SK-N-SH treated with all-trans-retinoic acid at 6 μM for 48 hours (cell line): ENCODE data around the gene GCC2.

Source experiments
- ARNTL ChIP-seq: fragments of 450-650 bp; formaldehyde crosslinking; IDR thresholded peaks from 2 replicates; pipeline ENCODE4 v1.5.0; 2020; ENCODE audit warnings: low read depth, mild to moderate bottlenecking, moderate library complexity, borderline replicate concordance
- BACH2 ChIP-seq: fragments of 250-450 bp; sonication (Bioruptor Pico); IDR thresholded peaks from 2 replicates; pipeline ENCODE4 v1.9.0; 2021; ENCODE audit warnings: mild to moderate bottlenecking, borderline replicate concordance
- CSDC2 ChIP-seq: fragments of 250-450 bp; sonication (Bioruptor Pico); IDR thresholded peaks from 2 replicates; pipeline ENCODE4 v1.5.0; 2020; ENCODE audit warnings: mild to moderate bottlenecking, moderate library complexity
- CSRNP3 ChIP-seq: fragments of 250-450 bp; sonication (Bioruptor Pico); IDR thresholded peaks from 2 replicates; pipeline ENCODE4 v1.5.1; 2021; ENCODE audit warnings: mild to moderate bottlenecking, moderate library complexity
- ESRRG ChIP-seq: fragments of 250-450 bp; sonication (Bioruptor Pico); IDR thresholded peaks from 2 replicates; pipeline ENCODE4 v1.6.1; 2021; ENCODE audit warnings: mild to moderate bottlenecking
- RARB ChIP-seq: fragments of 250-450 bp; sonication (Bioruptor Pico); IDR thresholded peaks from 2 replicates; pipeline ENCODE4 v1.8.0; 2021; ENCODE audit warnings: mild to moderate bottlenecking, moderate library complexity
- TCF4 ChIP-seq: fragments of 250-450 bp; sonication (Bioruptor Pico); IDR thresholded peaks from 2 replicates; pipeline ENCODE4 v1.8.0; 2021; ENCODE audit warnings: mild to moderate bottlenecking, moderate library complexity, borderline replicate concordance
- ZFP3 ChIP-seq: fragments of 250-450 bp; sonication (Bioruptor Pico); IDR thresholded peaks from 2 replicates; pipeline ENCODE4 v1.5.0; 2020; ENCODE audit warnings: mild to moderate bottlenecking, moderate library complexity
- ZFP30 ChIP-seq: fragments of 450-650 bp; formaldehyde crosslinking; IDR thresholded peaks from 2 replicates; pipeline ENCODE4 v1.5.0; 2022; ENCODE audit warnings: mild to moderate bottlenecking, moderate library complexity
- TF ChIP-seq, protein P1 (sequence below): fragments of 250-450 bp; sonication (Bioruptor Pico); IDR thresholded peaks from 2 replicates; pipeline ENCODE4 v1.8.0; 2020; ENCODE audit warnings: mild to moderate bottlenecking, moderate library complexity, borderline replicate concordance

GRCh38 chr2:108555572-108555971, 106.6 kb downstream of the GCC2 start:
- TF ChIP-seq TCF4 (CRISPR knock-in tag) = no peak
- TF ChIP-seq, protein P1, sequence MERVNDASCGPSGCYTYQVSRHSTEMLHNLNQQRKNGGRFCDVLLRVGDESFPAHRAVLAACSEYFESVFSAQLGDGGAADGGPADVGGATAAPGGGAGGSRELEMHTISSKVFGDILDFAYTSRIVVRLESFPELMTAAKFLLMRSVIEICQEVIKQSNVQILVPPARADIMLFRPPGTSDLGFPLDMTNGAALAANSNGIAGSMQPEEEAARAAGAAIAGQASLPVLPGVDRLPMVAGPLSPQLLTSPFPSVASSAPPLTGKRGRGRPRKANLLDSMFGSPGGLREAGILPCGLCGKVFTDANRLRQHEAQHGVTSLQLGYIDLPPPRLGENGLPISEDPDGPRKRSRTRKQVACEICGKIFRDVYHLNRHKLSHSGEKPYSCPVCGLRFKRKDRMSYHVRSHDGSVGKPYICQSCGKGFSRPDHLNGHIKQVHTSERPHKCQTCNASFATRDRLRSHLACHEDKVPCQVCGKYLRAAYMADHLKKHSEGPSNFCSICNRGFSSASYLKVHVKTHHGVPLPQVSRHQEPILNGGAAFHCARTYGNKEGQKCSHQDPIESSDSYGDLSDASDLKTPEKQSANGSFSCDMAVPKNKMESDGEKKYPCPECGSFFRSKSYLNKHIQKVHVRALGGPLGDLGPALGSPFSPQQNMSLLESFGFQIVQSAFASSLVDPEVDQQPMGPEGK = no peak
- TF ChIP-seq BACH2 = no peak
- TF ChIP-seq ZFP3 (CRISPR knock-in tag) = no peak
- TF ChIP-seq RARB (CRISPR knock-in tag) = no peak
- TF ChIP-seq ESRRG (CRISPR knock-in tag) = no peak
- TF ChIP-seq CSRNP3 (CRISPR knock-in tag) = no peak
- no peak for TF ChIP-seq ARNTL (CRISPR knock-in tag)
- TF ChIP-seq CSDC2 = no peak
- no peak for TF ChIP-seq ZFP30 (CRISPR knock-in tag)
